CD4-positive, alpha-beta T cell treated with Interleukin-2 at 100 ng/mL for 4 hours (primary cell): ENCODE results near the gene ENOX2.
"Not testable (repeated sequence)": the region's sequence is repeated elsewhere in the genome, so short reads cannot be mapped to it uniquely, and the experiment has no call there.

Experiments used
- DNase-seq: peaks from one replicate; pipeline ENCODE4 v3.0.0-alpha.2; 2020; ENCODE audit warnings: low spot score

ENOX2 gene

DNA sequence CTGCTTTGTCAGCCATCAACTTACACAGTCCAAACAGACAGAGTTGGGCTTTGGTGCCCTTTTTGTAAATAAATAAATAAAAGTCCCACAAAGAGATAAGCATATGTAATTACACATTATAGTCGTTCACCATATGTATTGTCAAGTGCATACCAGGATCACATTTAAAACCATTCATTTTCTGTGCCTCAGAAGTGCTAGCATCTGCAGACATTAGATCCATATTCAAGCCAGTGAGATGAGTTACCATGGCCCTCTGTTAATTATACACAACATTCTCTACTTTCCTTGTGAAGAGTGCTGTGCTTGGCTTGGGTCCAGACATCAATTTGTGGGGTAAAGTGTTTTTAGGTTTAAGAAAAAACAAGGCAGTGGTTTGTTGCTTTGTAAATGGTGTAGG, 76.8 kb downstream of the ENOX2 start:
- DNase-seq: no peak

DNA sequence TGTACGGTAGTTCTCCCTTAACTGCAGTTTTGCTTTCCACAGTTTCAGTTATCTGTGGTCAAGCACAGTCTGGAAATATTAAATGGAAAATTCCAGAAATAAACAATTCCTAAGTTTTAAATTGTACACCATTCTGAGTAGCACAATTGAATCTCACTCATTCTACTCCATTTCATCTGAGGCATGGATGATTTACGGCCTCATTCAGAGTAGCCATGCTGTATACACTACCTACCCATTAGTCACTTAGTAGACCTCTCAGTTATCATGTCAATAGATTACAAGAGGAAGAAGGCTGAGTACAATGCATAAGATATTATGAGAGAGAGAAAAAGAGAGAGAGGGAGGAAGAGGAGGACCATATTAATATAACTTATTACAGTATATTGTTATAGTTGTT, 77.5 kb downstream of the ENOX2 start:
- no peak for DNase-seq

DNA sequence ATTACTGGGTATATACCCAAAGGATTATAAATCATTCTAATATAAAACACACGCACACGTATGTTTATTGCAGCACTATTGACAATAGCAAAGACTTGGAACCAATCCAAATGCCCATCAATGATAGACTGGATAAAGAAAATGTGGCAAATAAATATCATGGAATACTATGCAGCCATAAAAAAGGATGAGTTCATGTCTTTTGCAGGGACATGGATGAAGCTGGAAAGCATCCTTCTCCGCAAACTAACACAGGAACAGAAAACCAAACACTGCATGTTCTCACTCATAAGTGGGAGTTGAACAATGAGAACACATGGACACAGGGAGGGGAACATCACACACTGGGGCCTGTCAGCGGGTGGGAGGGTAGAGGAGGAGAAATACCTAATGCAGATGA, 83.6 kb downstream of the ENOX2 start:
- DNase-seq: not testable (repeated sequence)

DNA sequence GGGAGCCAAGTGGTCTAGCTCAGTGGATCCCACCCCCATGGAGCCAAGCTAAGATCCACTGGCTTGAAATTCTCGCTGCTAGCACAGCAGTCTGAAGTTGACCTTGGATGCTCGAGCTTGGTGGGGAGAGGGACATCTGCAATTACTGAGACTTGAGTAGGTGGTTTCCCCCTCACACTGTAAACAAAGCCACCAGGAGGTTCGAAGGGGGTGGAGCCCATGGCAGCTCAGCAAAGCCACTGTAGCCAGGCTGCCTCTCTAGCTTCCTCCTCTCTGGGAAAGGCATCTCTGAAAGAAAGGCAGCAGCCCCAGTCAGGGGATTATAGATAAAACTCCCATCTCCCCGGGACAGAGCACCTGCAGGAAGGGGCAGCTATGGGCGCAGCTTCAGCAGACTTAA, 89.1 kb downstream of the ENOX2 start:
- not testable (repeated sequence) for DNase-seq

DNA sequence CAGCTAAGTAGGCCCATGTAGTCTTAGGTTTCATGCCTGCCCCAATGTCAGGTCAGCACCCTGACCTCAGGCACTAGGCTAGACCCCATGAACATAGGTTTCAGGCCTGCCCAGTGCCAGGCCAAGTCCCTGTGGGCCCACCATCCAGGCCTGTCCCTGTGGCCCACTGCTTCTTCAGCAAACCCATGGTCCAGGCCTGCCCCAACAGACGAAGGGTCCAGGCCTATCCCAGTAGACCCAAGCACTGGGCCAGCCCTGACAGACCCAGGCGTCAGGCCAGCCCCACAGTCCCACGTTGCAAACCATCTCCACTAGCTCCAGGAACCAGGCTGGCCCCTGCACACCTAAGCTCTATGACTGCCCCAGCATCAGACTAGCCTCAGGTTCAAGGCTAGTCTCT, 92.4 kb downstream of the ENOX2 start:
- no peak for DNase-seq

DNA sequence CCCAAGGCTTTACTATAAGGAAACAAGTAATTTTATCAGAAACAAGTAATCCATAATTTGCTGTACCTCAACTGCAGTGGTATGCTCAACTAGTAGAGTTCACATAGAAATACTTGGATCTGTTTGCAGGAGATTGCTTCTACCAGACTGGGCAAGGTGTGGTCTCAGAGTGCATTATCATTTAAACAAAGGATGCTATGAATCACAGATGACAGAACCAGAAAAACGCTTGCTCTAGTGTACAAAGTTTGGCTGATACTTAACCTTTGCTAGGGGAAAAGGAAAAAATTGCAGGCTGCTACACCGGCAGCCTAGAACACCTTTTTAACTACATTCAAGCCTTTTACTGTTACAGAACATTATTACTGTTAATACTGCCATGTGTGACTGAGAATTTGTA, 97.1 kb downstream of the ENOX2 start:
- no peak for DNase-seq

DNA sequence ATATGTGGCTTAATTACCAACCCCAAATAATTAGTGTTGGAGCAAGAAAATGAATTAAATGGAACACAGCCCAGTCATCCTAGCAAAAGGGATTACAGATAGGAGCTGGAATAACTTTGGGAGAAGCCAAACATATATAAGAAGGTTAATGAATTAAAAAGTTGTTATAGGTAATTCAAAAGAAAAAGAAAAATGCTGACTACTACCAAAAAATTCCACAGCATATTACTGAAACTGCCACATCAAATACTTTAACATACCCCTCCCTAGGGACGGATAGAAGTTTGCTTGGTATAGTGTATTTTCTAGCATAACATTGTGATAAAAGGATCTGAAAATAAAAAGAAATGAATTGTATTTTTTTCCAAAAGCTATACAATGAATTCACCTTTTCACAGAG, 99.5 kb downstream of the ENOX2 start:
- DNase-seq: no peak

DNA sequence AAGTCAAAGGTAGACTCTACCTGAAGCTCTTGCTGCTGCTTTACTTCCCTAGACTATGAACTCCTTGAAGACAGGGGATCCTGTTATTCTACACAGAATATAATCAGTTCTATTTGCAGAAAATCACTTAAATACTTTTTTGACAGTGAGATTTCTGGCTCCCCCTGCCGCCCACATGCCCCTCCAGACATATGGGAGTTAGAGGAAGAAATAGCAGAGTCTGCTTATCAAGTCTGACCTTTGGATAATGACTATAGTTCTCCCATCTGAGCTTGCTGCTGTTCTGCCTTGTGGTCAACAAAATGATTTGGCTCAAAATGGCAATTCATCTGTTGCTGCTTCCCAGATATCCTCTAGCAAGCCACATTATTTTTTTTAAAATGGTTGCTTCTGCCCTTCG, 101.1 kb downstream of the ENOX2 start:
- no peak for DNase-seq

DNA sequence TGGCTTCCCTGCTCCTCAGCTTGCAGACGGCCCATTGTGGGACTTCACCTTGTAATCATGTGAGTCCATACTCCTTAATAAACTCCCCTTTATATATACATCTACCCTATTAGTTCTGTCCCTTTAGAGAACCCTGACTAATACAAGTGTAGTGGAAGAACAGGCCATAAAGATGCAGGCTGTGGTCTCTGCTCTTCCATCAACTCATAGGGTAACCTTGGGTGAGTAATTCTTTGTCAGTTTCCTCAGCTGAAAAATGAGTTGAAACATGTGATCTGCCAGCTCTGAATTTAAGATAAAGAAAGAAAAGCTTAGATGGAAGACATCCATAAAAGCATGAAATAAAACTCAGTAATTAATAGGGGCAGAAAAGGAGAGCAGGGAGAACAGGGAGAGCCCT, 103.6 kb downstream of the ENOX2 start:
- no peak for DNase-seq

DNA sequence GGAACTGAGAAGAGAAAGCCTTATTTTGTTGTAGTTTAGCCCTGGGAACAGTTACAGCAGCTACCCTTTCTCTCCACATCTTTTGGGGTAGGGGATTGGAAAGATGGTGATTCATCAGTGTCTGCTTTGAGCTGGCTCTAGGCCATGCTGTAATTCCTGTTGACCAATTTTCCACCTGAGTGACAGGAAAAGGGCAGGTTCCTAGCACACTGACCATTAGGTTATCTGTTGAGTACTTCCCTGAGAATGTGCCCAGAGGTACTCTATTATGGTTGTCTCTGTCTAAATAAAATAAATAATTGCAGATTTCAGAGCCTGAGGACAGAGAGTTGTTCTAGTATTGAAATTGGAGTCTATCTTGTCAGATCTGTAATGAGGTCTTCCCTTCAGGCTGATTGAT, 109.0 kb downstream of the ENOX2 start:
- DNase-seq: no peak

DNA sequence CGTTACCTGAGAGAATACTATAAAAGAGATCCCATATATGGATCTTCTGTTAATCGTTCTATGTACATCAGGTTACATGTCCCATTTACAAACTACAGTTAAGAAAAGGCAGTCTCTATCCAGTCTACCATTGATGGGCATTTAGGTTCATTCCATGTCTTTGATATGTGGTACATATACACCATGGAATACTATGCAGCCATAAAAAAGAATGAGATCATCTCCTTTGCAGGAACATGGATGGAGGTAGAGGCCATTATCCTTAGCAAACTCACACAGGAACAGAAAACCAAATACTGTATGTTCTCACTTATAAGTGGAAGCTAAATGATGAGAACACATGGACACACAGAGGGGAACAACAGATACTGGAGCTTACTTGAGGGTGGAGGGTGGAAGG, 111.1 kb downstream of the ENOX2 start:
- DNase-seq: not testable (repeated sequence)

DNA sequence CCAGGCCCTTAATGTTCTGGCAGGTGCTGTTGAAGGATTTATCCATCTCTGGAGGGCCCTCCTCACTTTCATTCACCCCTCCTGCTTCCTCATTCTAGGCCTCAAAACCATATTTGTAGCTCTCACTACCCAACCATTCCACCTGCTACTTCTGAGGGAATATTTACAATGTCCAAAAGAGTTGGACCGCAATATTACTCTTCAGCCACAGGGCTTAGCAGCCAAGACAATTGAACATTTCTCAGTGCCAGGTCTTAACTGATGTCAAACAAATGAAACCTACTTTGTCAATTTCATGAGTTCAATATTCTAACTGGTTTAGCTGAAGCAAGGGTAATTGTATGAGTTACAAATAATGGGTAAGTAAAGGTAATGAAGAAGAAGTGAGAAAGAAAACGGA, 113.2 kb downstream of the ENOX2 start:
- DNase-seq: no peak

DNA sequence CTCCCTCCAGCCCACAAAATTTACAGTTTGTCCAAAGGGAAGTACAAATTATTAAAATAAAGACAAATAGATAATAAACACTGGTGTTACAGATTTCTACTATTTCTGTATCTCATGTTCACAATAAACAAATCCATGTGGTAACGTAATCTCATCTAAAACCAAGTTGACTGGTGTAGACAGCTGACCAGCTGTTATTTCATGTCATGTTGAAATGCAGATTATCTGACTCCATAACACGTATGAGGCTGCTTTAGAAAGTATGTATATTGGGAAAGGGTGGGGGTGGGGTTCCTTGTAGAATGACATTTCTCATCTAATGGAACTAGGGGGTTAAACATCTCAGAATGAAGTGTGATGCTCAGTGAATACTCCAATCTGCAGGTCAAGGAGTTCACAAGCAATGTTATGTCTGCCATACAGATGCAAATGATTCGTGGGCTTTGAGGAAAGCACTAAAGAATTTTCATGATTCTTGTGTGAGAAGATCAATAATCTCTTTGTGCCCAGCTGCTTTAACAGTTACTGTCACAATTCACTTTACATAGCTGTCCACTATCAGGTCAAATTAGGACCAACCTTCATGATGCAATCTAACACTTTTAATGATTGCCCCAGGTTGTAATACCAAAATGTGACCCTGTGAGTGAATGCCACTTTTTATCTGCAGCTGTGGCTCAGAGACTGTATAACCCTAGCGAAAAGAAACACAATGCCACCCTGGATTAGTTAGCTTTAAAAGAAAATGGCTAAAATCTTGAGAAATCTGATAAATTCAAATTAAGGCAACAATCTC, 114.0 kb downstream of the ENOX2 start:
- no peak for DNase-seq

DNA sequence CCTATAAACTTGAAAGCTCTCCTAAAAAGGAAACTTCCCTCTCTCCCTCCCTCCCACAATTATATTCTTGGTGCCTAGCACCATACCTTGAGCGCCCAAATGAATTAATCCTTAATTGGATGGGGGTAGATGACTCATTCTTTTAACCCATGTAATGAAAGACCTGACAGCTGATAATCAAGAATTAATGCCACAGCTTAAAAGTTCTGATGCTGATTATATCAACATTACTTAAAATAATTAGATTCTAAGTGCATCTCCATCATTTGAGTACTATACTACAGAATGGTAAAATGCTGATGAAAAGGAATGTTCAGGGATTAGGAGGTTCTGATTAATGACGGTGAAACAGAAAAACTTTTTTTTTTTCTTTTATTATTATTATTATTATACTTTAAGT, 117.0 kb downstream of the ENOX2 start:
- no peak for DNase-seq

DNA sequence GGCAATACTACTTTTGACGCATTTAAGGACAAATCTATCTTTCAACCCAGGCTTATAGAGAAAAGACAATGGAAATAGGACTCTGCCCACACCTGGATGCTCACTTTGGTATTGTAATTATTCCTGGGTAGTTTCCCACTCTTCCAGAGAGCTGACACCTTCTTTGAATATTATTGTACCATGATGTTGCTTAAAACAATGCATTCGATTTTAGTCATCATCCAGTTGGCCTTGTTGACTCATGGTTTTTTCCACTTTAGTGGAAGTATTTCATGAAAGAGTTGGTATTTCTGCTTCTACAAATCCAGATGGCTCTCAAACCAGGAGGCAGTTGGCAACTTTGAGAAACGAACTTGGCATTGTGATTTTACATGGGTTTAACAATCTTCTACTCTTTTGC, 124.2 kb downstream of the ENOX2 start:
- no peak for DNase-seq

DNA sequence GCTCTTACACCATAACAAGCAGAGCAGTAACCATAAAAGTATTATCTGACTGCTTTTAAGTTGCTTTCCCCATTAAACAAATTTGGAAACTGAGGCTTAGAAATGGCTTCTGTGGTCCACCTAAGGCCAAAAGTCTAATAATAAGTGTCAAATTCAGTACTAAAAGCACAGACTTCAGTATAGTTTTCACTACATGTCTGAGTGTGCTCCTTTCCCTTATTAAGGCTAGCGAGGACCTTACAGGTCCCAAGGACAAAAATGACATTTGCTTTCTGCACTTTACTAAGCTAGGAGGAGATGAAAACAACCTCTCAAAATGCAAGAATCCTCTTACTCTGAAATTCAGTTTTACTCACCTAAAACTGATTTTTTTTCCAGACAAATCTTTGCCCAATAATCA, 127.2 kb downstream of the ENOX2 start:
- no peak for DNase-seq

DNA sequence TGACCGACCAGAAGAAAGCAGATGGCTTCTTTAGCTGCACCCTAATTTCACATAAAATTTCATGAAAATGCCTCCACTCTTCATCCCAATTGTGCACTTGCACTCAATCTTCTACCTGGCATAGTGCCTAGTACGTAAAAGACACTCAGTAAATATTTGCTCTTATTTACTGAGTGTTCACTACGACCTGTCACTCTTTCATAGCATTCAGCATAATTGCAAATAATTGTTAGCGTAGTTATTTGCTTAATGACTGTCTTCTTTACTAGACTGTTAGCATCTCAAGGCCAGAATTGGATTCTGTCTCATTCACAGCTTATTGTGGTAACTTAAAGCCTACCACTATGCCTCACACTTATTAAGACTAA, 130.2 kb downstream of the ENOX2 start:
- DNase-seq: no peak

DNA sequence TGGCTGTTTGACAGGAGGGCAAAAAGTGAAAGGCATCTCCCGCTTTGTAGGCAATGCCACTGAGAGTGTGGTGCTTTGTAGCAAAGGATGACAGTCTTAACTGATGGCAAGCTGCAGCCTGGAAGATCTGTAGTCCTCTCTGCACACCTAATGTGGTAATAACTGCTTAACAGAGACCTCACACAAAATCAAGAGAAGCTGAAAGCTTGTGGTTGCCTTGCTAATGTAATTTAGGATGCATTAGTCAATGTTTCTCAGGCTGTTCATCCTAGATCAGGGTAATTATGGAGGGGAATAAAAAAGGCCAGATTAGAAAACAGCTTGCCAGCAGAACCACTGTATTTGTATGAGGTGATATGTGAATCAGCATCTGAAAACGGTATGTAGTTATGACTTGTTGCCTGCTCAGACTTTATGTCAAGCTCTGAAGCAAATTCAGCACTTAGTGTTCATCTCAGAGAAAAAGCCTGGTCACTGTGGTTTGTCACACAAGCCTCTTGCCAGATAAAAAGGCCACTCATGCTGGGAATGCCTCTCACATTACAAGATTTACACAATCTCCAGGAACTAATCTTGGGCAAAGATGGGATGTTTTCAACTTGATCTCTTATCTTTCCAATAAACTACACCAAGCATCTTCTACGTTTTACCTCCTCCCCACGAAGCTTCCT, 130.8 kb downstream of the ENOX2 start:
- no peak for DNase-seq

DNA sequence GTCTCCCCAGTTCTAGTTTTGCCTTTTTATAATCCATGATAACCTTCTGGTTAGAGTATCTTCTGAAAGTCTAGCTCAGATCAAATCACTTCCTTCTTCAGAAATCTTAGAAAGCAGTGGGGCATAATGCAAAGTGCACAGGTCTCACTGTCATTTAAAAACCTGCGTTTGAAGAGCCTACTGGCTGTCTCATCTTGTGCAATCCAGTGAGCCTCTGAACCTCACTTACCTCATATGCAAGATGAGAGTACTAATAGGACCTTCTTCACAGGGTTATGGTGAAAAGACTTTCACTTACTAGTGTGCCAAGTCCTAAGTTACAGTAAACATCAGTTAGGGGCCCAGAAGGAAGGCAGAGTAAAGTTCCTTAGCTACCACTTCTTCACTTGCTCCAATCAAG, 131.4 kb downstream of the ENOX2 start:
- DNase-seq: no peak

DNA sequence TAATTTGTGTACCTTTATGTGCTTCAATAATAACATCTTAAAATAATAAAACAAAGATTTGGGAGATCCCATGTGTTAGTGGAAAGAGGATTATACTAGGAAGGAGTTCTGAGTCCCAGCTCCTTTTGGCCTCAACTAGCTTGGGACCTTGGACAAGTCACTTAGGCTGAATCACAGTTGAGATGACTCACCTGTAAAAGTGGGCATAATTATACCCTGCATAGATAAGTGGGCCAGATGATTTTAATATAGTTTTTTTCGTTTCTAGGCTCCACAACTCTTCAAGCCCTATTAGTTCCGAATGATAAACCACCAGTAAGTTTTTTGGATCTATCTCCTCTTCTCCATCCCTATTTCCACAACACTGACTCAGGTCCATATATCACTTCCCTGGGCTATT, 131.8 kb downstream of the ENOX2 start:
- DNase-seq: no peak

DNA sequence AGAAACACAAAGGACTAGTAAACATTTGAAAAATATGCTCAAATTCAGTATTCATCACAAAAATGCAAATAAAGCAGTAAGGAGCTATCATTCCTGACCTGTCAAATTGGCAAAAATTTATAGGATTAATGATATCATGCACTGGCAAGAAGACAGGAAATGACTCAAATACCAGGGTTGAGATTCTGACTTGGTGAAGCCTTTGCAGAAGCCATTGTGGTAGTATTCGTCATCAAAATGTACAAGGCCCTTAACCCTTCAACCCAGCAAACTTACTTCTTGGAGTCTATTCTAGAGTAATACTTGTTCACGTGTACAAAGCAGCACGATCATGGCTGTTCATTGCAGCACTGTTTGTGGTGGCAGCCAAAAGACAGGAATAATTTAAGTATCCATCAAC, 132.4 kb downstream of the ENOX2 start:
- no peak for DNase-seq

DNA sequence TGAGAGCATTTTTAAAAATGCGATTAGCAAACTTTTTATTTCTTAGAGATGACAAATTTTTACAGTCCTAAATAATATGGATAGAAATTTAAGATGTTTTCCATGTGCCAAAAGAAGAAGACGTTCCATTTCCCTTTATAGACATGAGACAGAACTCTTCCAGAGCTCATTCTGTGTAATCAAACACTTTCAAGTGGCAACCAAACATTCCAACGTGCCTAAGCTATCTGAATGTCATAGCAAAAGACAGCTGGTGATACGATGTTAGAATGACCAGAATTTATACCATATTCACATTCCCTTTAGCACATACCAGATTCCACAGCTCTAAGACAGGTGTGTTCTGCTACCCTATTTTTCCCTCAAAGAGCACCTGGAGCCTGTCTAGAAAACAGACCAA, 133.2 kb downstream of the ENOX2 start:
- no peak for DNase-seq

DNA sequence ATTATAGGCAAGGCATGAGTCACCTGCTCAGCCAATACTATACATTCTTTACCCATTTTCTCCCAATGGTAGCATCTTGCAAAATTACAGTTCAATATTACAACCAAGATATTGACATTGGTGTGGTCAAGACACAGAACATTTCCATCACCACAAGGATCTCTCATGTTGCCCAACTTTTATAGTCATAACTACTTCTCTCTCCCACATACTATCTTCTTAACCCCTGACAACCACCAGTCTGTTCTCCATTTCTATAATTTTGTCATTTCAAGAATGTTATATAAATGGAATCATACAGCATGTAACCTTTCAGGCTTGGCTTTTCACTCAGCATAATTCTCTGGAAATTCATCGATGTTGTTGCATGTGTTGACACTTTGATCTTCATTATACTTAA, 144.9 kb downstream of the ENOX2 start:
- DNase-seq: no peak

DNA sequence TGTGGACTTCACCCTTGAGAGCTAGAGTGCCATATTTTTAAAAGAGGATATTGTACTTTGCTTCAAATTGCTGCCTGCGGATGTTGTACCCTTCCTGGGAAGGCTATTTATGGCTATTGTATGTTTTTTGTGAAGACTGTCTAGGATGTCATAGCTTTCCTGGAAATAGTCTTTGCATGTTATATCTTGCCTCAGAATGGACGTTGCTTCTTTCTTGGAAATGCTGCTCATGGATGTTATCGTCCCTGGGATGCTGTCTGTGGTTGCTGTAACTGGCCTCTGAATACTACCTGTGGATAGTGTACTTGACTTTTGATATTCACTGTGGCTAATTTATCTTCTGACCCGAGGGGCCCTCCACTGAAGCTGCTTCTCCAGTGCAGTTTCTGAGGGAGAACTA, 146.8 kb downstream of the ENOX2 start:
- no peak for DNase-seq
